HG03135 (cell line): ENCODE measurements around the gene LDHAL6B.

Experiments used
- ATAC-seq: cut with Tn5 transposase; IDR thresholded peaks from one replicate; pipeline ENCODE4 v1.9.1; 2021; ENCODE audit warnings: mild to moderate bottlenecking, moderate library complexity; ENCODE audit not compliant: unreplicated experiment

The LDHAL6B gene

GRCh38 chr15:59176653-59177316 is 29.9 kb upstream of the LDHAL6B start:
- ATAC-seq = no peak

- ATAC-seq = no peak
These were observed 29.4 kb upstream of the LDHAL6B start for GRCh38 chr15:59177317-59177660.

GRCh38 chr15:59178151-59178695 is 28.4 kb upstream of the LDHAL6B start:
- no peak for ATAC-seq

GRCh38 chr15:59179717-59180116 is 26.9 kb upstream of the LDHAL6B start:
- no peak for ATAC-seq

GRCh38 chr15:59180945-59181600 is 25.6 kb upstream of the LDHAL6B start:
- ATAC-seq = no peak

GRCh38 chr15:59185725-59186124 is 20.9 kb upstream of the LDHAL6B start:
- no peak for ATAC-seq

- ATAC-seq = no peak
These were observed 20.1 kb upstream of the LDHAL6B start for GRCh38 chr15:59186501-59186900.

- no peak for ATAC-seq
These were observed 17.4 kb upstream of the LDHAL6B start for GRCh38 chr15:59189241-59189640.

- no peak for ATAC-seq
These were observed 16.4 kb upstream of the LDHAL6B start for GRCh38 chr15:59190291-59190690.

GRCh38 chr15:59191855-59192237 is 14.8 kb upstream of the LDHAL6B start:
- no peak for ATAC-seq

GRCh38 chr15:59194639-59195325 is 11.9 kb upstream of the LDHAL6B start:
- ATAC-seq = no peak

- no peak for ATAC-seq
These were observed 10.2 kb upstream of the LDHAL6B start for GRCh38 chr15:59196416-59196815.

GRCh38 chr15:59197454-59197853 is 9.2 kb upstream of the LDHAL6B start:
- ATAC-seq = no peak

- no peak for ATAC-seq
These were observed 6.8 kb upstream of the LDHAL6B start for GRCh38 chr15:59199626-59200465.

GRCh38 chr15:59200560-59200959 is 6.1 kb upstream of the LDHAL6B start:
- ATAC-seq = no peak

- no peak for ATAC-seq
These were observed 3.6 kb upstream of the LDHAL6B start for GRCh38 chr15:59203008-59203407.

GRCh38 chr15:59203657-59204056 is 3.0 kb upstream of the LDHAL6B start:
- ATAC-seq = no peak

- ATAC-seq = no peak
These were observed 612 bp upstream of the LDHAL6B start for GRCh38 chr15:59205839-59206622.

- no peak for ATAC-seq
These were observed 2.1 kb downstream of the LDHAL6B start for GRCh38 chr15:59208613-59209249.

- ATAC-seq = no peak
These were observed 3.5 kb downstream of the LDHAL6B start for GRCh38 chr15:59210186-59210585.
